Measurements from ENCODE around the gene ISYNA1. TPM values are rescaled to one million over a fixed set of nuclear protein-coding genes. Genes with fewer than 3 reads are reported as not detected.
A peak's percentile ranks its signal among the peaks of the same experiment; 100 is the strongest.

ISYNA1 gene
- total and polyA plus RNA-seq, 2 of the 13 experiments (the other 11 are each of a cell fraction or from before 2014, with no cell fraction given) = 29.6 to 48.5 TPM

DNA sequence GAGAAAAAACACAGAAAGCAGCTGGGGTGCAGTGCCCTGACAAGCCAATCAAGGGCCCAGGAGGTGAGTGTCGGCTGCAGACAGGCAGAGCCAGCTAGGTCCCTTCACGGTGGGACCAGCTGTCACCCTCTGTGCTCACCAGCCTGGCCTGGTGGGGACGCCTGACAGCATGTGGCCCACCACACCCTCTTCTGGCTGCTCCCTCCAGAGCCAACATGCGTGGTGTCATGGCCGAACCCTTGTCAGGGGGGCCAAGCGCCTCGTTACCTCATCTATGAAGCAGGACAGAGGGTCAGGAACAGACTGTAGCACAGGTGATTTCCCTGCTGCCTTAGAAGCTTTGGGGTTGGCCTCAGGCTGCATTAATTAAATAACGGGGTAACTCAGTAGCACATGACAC is 40.0 kb upstream of the ISYNA1 start (continued):
- TF ChIP-seq ZSCAN31 (CRISPR knock-in tag; IDR thresholded peaks at IDR 0.05; ENCODE audit: low read depth) = no peak

DNA sequence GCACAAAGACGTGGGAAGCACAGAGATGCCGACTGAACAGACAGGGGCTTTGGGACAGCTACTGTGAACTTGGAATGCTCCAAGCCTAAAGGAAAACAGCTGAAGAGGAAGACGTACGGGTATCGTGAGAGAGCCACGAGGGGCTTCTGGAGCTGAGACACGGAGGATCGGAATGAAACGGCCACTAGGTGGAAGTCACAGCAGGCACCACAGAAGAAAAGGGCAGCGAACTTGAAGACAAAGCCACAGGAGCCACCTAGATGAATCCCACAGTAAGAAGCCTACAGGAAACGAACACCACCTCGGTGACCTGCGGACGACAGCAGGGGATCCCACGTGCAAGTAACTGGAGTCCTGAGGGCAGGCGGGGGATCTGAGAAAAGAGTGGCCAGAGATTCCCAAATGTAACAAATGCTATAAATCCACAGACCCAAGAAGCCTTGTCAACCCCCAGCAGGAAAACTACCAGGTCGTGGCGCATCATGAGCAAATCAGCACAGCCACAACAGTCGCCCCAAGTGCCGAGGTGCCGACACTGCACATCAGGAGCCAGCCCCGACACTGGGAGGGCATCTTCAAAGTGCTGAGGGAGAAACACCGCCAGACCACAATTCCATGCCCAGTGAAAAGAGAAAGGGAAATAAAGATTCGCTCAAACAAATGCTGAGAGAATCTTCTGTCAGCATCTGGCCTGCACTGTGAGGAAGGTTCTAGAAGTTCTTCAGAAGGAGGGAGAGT is 39.3 kb upstream of the ISYNA1 start:
- Histone ChIP-seq H3K4me2 (ENCODE audit: low read depth, low read length) (no peak overlapping the region), H3K79me2 (ENCODE audit: insufficient read depth, low read length) (peaks cover 79% of the 10 kb centered on the region), H3K27ac (ENCODE audit: extremely low read length, insufficient read depth, low read length) (peak overlapping the region; percentile 90), H4K20me1 (ENCODE audit: insufficient read depth, low read length) (peaks cover 10% of the 10 kb centered on the region; the same call in 1 of the 2 replicates), H3K4me3 (replicated peaks in 1 of 3; ENCODE audit: insufficient read depth in 1 of 3, low read depth in 2 of 3, low read length in 3 of 3) (no peak overlapping the region), H3K9me3 (ENCODE audit: low read length) (no peaks in the 10 kb centered on the region), H3K4me1 (ENCODE audit: insufficient read depth, low read length) (peaks cover 83% of the 10 kb centered on the region), H2AFZ (ENCODE audit: low read length) (no peak overlapping the region), H3K36me3 (replicated peaks in 1 of 2; ENCODE audit: control insufficient read depth in 1 of 2, insufficient read depth in 2 of 2, low read length in 2 of 2) (peaks cover 0 to 2% of the 10 kb centered on the region in 2 experiments; a peak in 3 of 5 replicates), H3K9ac (ENCODE audit: insufficient read depth, low read depth, low read length) (no peak overlapping the region), H3K27me3 (ENCODE audit: control insufficient read depth in 1 of 2, insufficient read depth in 2 of 2, low read length in 2 of 2) (no peaks in the 10 kb centered on the region)
- FAIRE-seq (no peak), DNase-seq (ENCODE audit: low spot score) (no peak), ATAC-seq (no peak)
- CTCF ChIA-PET (ENCODE audit: low intra/inter-chr PET ratio, low total read pairs) = no interaction called here
- in situ Hi-C loops (cut with HindIII; ENCODE audit: extremely low pct_ligation_motif_present, low pct_unique_long_range_greater_than_20kb) = loop anchor here (10.0 kb wide), 2 partner anchors 48 to 198 kb away; partner anchors contain the start of gene ELL
- POLR2A ChIA-PET = interaction anchor here (1.7 kb wide), 1 partner anchor 41 kb away, joined by 4 read pairs; no protein-coding TSS in a partner anchor
- no TSS peak for BruUV-seq (replicated peaks)
- 91% methylated on average over 24 of the region's 24 CpGs for WGBS (ENCODE audit: low lambda C conversion rate)
- intact Hi-C loops (cut with micrococcal nuclease; ENCODE audit: unreplicated experiment) = loop anchor here (5.0 kb wide), 1 partner anchor 95 kb away; the partner anchor contains the start of gene UBA52
- peak; percentile 51 for TF ChIP-seq PRPF4 (IDR thresholded peaks at IDR 0.05; ENCODE audit: low read depth, low read length, poor library complexity, severe bottlenecking)
- no peak for TF ChIP-seq RAD21 (CRISPR knock-in tag; IDR thresholded peaks at IDR 0.05)
- TF ChIP-seq PITX1 (CRISPR knock-in tag; IDR thresholded peaks at IDR 0.05) = no peak
- no peak for TF ChIP-seq ZNF234 (CRISPR knock-in tag; conservative IDR thresholded peaks at IDR 0.05)
- no peak for TF ChIP-seq ZNF83 (CRISPR knock-in tag; IDR thresholded peaks at IDR 0.05; ENCODE audit: borderline replicate concordance)
- peak; percentile 97 for TF ChIP-seq ZBTB38 (CRISPR knock-in tag; IDR thresholded peaks at IDR 0.05)
- TF ChIP-seq ATF7 (IDR thresholded peaks at IDR 0.05) = no peak
- TF ChIP-seq ATF7 (CRISPR knock-in tag; IDR thresholded peaks at IDR 0.05) = no peak
- TF ChIP-seq IRF2 (CRISPR knock-in tag; IDR thresholded peaks at IDR 0.05) = no peak
- no peak for TF ChIP-seq ZNF20 (CRISPR knock-in tag; IDR thresholded peaks at IDR 0.05)
- TF ChIP-seq KDM6A (CRISPR knock-in tag; IDR thresholded peaks at IDR 0.05; ENCODE audit: low read depth) = no peak
- TF ChIP-seq ZC3H13 (CRISPR knock-in tag; IDR thresholded peaks at IDR 0.05) = no peak
- no peak for TF ChIP-seq ZSCAN25 (CRISPR knock-in tag; IDR thresholded peaks at IDR 0.05)
- no peak for TF ChIP-seq ZMAT3 (CRISPR knock-in tag; conservative IDR thresholded peaks at IDR 0.05)
- no peak for TF ChIP-seq ZNF768 (CRISPR knock-in tag; IDR thresholded peaks at IDR 0.05)
- TF ChIP-seq RARG (CRISPR knock-in tag; IDR thresholded peaks at IDR 0.05; ENCODE audit: low read depth) = no peak
- no peak for TF ChIP-seq ZFX (CRISPR knock-in tag; IDR thresholded peaks at IDR 0.05; ENCODE audit: low read depth)
- TF ChIP-seq ZNF460 (CRISPR knock-in tag; IDR thresholded peaks at IDR 0.05; ENCODE audit: borderline replicate concordance) = no peak
- TF ChIP-seq, protein P1, sequence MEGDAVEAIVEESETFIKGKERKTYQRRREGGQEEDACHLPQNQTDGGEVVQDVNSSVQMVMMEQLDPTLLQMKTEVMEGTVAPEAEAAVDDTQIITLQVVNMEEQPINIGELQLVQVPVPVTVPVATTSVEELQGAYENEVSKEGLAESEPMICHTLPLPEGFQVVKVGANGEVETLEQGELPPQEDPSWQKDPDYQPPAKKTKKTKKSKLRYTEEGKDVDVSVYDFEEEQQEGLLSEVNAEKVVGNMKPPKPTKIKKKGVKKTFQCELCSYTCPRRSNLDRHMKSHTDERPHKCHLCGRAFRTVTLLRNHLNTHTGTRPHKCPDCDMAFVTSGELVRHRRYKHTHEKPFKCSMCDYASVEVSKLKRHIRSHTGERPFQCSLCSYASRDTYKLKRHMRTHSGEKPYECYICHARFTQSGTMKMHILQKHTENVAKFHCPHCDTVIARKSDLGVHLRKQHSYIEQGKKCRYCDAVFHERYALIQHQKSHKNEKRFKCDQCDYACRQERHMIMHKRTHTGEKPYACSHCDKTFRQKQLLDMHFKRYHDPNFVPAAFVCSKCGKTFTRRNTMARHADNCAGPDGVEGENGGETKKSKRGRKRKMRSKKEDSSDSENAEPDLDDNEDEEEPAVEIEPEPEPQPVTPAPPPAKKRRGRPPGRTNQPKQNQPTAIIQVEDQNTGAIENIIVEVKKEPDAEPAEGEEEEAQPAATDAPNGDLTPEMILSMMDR (CRISPR knock-in tag; IDR thresholded peaks at IDR 0.05) = peak; percentile 39
- TF ChIP-seq, protein P2, sequence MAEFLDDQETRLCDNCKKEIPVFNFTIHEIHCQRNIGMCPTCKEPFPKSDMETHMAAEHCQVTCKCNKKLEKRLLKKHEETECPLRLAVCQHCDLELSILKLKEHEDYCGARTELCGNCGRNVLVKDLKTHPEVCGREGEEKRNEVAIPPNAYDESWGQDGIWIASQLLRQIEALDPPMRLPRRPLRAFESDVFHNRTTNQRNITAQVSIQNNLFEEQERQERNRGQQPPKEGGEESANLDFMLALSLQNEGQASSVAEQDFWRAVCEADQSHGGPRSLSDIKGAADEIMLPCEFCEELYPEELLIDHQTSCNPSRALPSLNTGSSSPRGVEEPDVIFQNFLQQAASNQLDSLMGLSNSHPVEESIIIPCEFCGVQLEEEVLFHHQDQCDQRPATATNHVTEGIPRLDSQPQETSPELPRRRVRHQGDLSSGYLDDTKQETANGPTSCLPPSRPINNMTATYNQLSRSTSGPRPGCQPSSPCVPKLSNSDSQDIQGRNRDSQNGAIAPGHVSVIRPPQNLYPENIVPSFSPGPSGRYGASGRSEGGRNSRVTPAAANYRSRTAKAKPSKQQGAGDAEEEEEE (CRISPR knock-in tag; IDR thresholded peaks at IDR 0.05; ENCODE audit: borderline replicate concordance) = no peak
- TF ChIP-seq ERF (CRISPR knock-in tag; IDR thresholded peaks at IDR 0.05) = no peak
